MM.1S (cell line): ENCODE measurements around the gene ZNF687.
A peak's percentile ranks its signal among the peaks of the same experiment; 100 is the strongest.

Experiments used
- DNase-seq: peaks from one replicate; pipeline ENCODE4 v3.0.0-alpha.2; 2015
- H2AFZ ChIP-seq: fragments of 300-600 bp; sonication (generic); 2 replicates; pipeline ENCODE4 v1.6.0; 2016; ENCODE audit warnings: antibody characterized with exemption, low read length
- H3F3A ChIP-seq: fragments of 300-600 bp; sonication (generic); 2 replicates; pipeline ENCODE4 v1.6.1; 2016; ENCODE audit warnings: mild to moderate bottlenecking, antibody characterized with exemption, low read length, moderate library complexity, mixed read lengths; ENCODE audit not compliant: insufficient read depth
- H3K27ac ChIP-seq: fragments of 300-600 bp; sonication (generic); 2 replicates; pipeline ENCODE4 v1.5.1; 2016; ENCODE audit warnings: mild to moderate bottlenecking, low read length
- H3K27me3 ChIP-seq: fragments of 300-600 bp; sonication (generic); replicated peaks from 2 replicates; pipeline ENCODE4 v1.6.0; 2016; ENCODE audit warnings: low read length; ENCODE audit not compliant: insufficient read depth
- H3K36me3 ChIP-seq: fragments of 300-600 bp; sonication (generic); replicated peaks from 2 replicates; pipeline ENCODE4 v1.6.1; 2016; ENCODE audit warnings: mild to moderate bottlenecking, low read length, mixed read lengths; ENCODE audit not compliant: insufficient read depth
- H3K4me1 ChIP-seq: fragments of 300-600 bp; sonication (generic); 2 replicates; pipeline ENCODE4 v1.6.1; 2016; ENCODE audit warnings: low read length, mixed read lengths
- H3K4me2 ChIP-seq: fragments of 300-600 bp; sonication (generic); 2 replicates; pipeline ENCODE4 v1.6.0; 2016; ENCODE audit warnings: low read depth, low read length
- H3K4me3 ChIP-seq: fragments of 300-600 bp; sonication (generic); 2 replicates; pipeline ENCODE4 v1.5.1; 2016; ENCODE audit warnings: low read length, mixed read lengths
- H3K79me2 ChIP-seq: fragments of 300-600 bp; sonication (generic); 2 replicates; pipeline ENCODE4 v1.6.1; 2016; ENCODE audit warnings: mixed run types, low read length, mixed read lengths
- H3K9ac ChIP-seq: fragments of 300-600 bp; sonication (generic); 2 replicates; pipeline ENCODE4 v1.6.1; 2016; ENCODE audit warnings: low read length, mixed read lengths
- H3K9me2 ChIP-seq: fragments of 300-600 bp; sonication (generic); replicated peaks from 2 replicates; pipeline ENCODE4 v1.6.1; 2016; ENCODE audit warnings: mild to moderate bottlenecking, low read length, mixed read lengths; ENCODE audit not compliant: insufficient read depth
- H3K9me3 ChIP-seq: fragments of 300-600 bp; sonication (generic); replicated peaks from 2 replicates; pipeline ENCODE4 v1.6.1; 2016; ENCODE audit warnings: mild to moderate bottlenecking, low read length, mixed read lengths; ENCODE audit not compliant: insufficient read depth
- H4K20me1 ChIP-seq: fragments of 300-600 bp; sonication (generic); 2 replicates; pipeline ENCODE4 v1.6.1; 2016; ENCODE audit warnings: mild to moderate bottlenecking, low read length, moderate library complexity, mixed read lengths; ENCODE audit not compliant: insufficient read depth
- CTCF ChIP-seq: fragments of 300-600 bp; sonication (generic); IDR thresholded peaks from 2 replicates; pipeline ENCODE4 v1.5.1; 2016; ENCODE audit warnings: antibody characterized with exemption, low read length, mixed read lengths
- EZH2 ChIP-seq: fragments of 300-600 bp; sonication (generic); optimal IDR thresholded peaks from 2 replicates; pipeline ENCODE3; 2017; ENCODE audit warnings: low read depth, mild to moderate bottlenecking, antibody characterized with exemption, low read length, mixed read lengths
- EZH2phosphoT487 ChIP-seq: fragments of 300-600 bp; sonication (generic); IDR thresholded peaks from 2 replicates; pipeline ENCODE4 v1.6.1; 2018; ENCODE audit warnings: antibody characterized with exemption, low read length

The ZNF687 gene

GRCh38 chr1:151255381-151255780 is 26.7 kb upstream of the ZNF687 start:
- Histone ChIP-seq H2AFZ (no peak overlapping the region; the same call in 1 of the 2 replicates), H3K27ac (peak overlapping the region; percentile 44; the same call in 1 of the 2 replicates), H4K20me1 (no peaks in the 10 kb centered on the region), H3K4me3 (peak overlapping the region; percentile 84), H3K36me3 (no peaks in the 10 kb centered on the region), H3K79me2 (peaks cover 60% of the 10 kb centered on the region), H3K9ac (peak overlapping the region; percentile 79), H3K27me3 (no peaks in the 10 kb centered on the region), H3K9me3 (no peaks in the 10 kb centered on the region), H3K9me2 (no peaks in the 10 kb centered on the region), H3F3A (peaks cover 11% of the 10 kb centered on the region), H3K4me1 (no peaks in the 10 kb centered on the region), H3K4me2 (peak overlapping the region; percentile 81)
- DNase-seq = peak; percentile 42
- no peak for TF ChIP-seq EZH2
- TF ChIP-seq CTCF = no peak
- no peak for TF ChIP-seq EZH2phosphoT487

- no peak for TF ChIP-seq EZH2phosphoT487
- TF ChIP-seq CTCF = no peak
- TF ChIP-seq EZH2 = no peak
Measured at GRCh38 chr1:151259351-151259750, 22.7 kb upstream of the ZNF687 start.

GRCh38 chr1:151265446-151266236 is 16.5 kb upstream of the ZNF687 start:
- Histone ChIP-seq H3K27ac (no peak overlapping the region), H3K9me3 (no peaks in the 10 kb centered on the region), H2AFZ (no peak overlapping the region), H3K36me3 (no peaks in the 10 kb centered on the region; the same call in 1 of the 2 replicates), H3K4me3 (no peak overlapping the region), H3K79me2 (peaks cover 22% of the 10 kb centered on the region), H3K4me1 (no peaks in the 10 kb centered on the region), H3K9ac (no peak overlapping the region), H4K20me1 (peaks cover 3% of the 10 kb centered on the region; the same call in 1 of the 2 replicates), H3K27me3 (no peaks in the 10 kb centered on the region), H3K9me2 (no peaks in the 10 kb centered on the region), H3K4me2 (no peak overlapping the region), H3F3A (no peaks in the 10 kb centered on the region; the same call in 1 of the 2 replicates)
- DNase-seq = no peak
- TF ChIP-seq EZH2phosphoT487 = no peak
- no peak for TF ChIP-seq EZH2
- no peak for TF ChIP-seq CTCF

More at GRCh38 chr1:151259351-151259750, 22.7 kb upstream of the ZNF687 start:
- Histone ChIP-seq H2AFZ (no peak overlapping the region), H3K9ac (no peak overlapping the region), H4K20me1 (peaks cover 3% of the 10 kb centered on the region; the same call in 1 of the 2 replicates), H3K4me3 (no peak overlapping the region), H3K9me3 (no peaks in the 10 kb centered on the region), H3K4me1 (no peaks in the 10 kb centered on the region), H3K79me2 (peaks cover 83% of the 10 kb centered on the region), H3F3A (no peaks in the 10 kb centered on the region), H3K4me2 (no peak overlapping the region), H3K27me3 (no peaks in the 10 kb centered on the region), H3K36me3 (no peaks in the 10 kb centered on the region), H3K27ac (no peak overlapping the region), H3K9me2 (no peaks in the 10 kb centered on the region)
- DNase-seq = no peak
